ENCODE measurements around the gene TBC1D3G. TPM values are rescaled to one million over a fixed set of nuclear protein-coding genes. Genes with fewer than 3 reads are reported as not detected.
"Not testable (repeated sequence)": the region's sequence is repeated elsewhere in the genome, so short reads cannot be mapped to it uniquely, and the experiment has no call there.

TBC1D3G gene
- polyA plus RNA-seq, result not detected

- not testable (repeated sequence) for H3K4me1 Mint-ChIP-seq, H3K4me3 Mint-ChIP-seq, H3K27me3 Mint-ChIP-seq, H3K36me3 Mint-ChIP-seq, H3K27ac Mint-ChIP-seq, H3K9me3 Mint-ChIP-seq
Measured at GRCh38 chr17:36323584-36323983, at the start of gene TBC1D3G. TSS of gene TBC1D3G (plus strand) at chr17:36323884. CDS start at chr17:36325412, 1,528 bp downstream.

- H3K9me3 Mint-ChIP-seq, H3K36me3 Mint-ChIP-seq, H3K4me1 Mint-ChIP-seq, H3K27me3 Mint-ChIP-seq, H3K4me3 Mint-ChIP-seq, H3K27ac Mint-ChIP-seq: not testable (repeated sequence)
Measured at GRCh38 chr17:36283256-36283655, 40.4 kb upstream of the TBC1D3G start.

GRCh38 chr17:36284219-36284618 lies 39.5 kb upstream of the TBC1D3G start:
- not testable (repeated sequence) for H3K9me3 Mint-ChIP-seq, H3K27me3 Mint-ChIP-seq, H3K4me1 Mint-ChIP-seq, H3K36me3 Mint-ChIP-seq, H3K4me3 Mint-ChIP-seq, H3K27ac Mint-ChIP-seq

- H3K4me3 Mint-ChIP-seq, H3K36me3 Mint-ChIP-seq, H3K9me3 Mint-ChIP-seq, H3K27me3 Mint-ChIP-seq, H3K4me1 Mint-ChIP-seq, H3K27ac Mint-ChIP-seq: not testable (repeated sequence)
Measured at GRCh38 chr17:36289965-36290612, 33.6 kb upstream of the TBC1D3G start.

- H3K27ac Mint-ChIP-seq, H3K9me3 Mint-ChIP-seq, H3K4me1 Mint-ChIP-seq, H3K36me3 Mint-ChIP-seq, H3K4me3 Mint-ChIP-seq, H3K27me3 Mint-ChIP-seq: not testable (repeated sequence)
Measured at GRCh38 chr17:36295161-36295560, 28.5 kb upstream of the TBC1D3G start.

GRCh38 chr17:36315736-36316135 lies 7.9 kb upstream of the TBC1D3G start:
- not testable (repeated sequence) for H3K27me3 Mint-ChIP-seq, H3K4me3 Mint-ChIP-seq, H3K4me1 Mint-ChIP-seq, H3K36me3 Mint-ChIP-seq, H3K27ac Mint-ChIP-seq, H3K9me3 Mint-ChIP-seq

- H3K27ac Mint-ChIP-seq, H3K4me1 Mint-ChIP-seq, H3K4me3 Mint-ChIP-seq, H3K9me3 Mint-ChIP-seq, H3K36me3 Mint-ChIP-seq, H3K27me3 Mint-ChIP-seq: not testable (repeated sequence)
Measured at GRCh38 chr17:36362496-36362895, 38.8 kb downstream of the TBC1D3G start.

- not testable (repeated sequence) for H3K4me3 Mint-ChIP-seq, H3K27me3 Mint-ChIP-seq, H3K9me3 Mint-ChIP-seq, H3K27ac Mint-ChIP-seq, H3K36me3 Mint-ChIP-seq, H3K4me1 Mint-ChIP-seq
Measured at GRCh38 chr17:36375938-36376337, 52.3 kb downstream of the TBC1D3G start.

Other genes starting within 250 kb of the TBC1D3G start
- 1.2 TPM for gene CCL3, start 233.7 kb upstream of the TBC1D3G start, polyA plus RNA-seq
- gene CCL4, start 220.1 kb upstream of the TBC1D3G start, polyA plus RNA-seq, result 8.4 TPM
- gene TBC1D3B, start 147.2 kb upstream of the TBC1D3G start, polyA plus RNA-seq, result 0.84 TPM
- gene CCL3L1, start 127.1 kb upstream of the TBC1D3G start, polyA plus RNA-seq, result 0.53 TPM
- not detected for gene CCL4L2, start 112.8 kb upstream of the TBC1D3G start, polyA plus RNA-seq
- not detected for gene TBC1D3I, start 59.3 kb upstream of the TBC1D3G start, polyA plus RNA-seq
- gene TBC1D3H, start 64.6 kb downstream of the TBC1D3G start, polyA plus RNA-seq, result not detected
- 88.1 TPM for gene ZNHIT3, start 162.8 kb downstream of the TBC1D3G start, polyA plus RNA-seq
- gene MYO19, start 211.0 kb downstream of the TBC1D3G start, polyA plus RNA-seq, result 4.2 TPM
- gene PIGW, start 211.1 kb downstream of the TBC1D3G start, polyA plus RNA-seq, result 7.9 TPM
- 84.9 TPM for gene GGNBP2, start 221.0 kb downstream of the TBC1D3G start, polyA plus RNA-seq

All from IgD-negative memory B cell (primary cell).